Transverse colon (tissue), 4 donors: ENCODE data around the gene APOC1. TPM values are rescaled to one million over a fixed set of nuclear protein-coding genes. Genes with fewer than 3 reads are reported as not detected.
A peak's percentile ranks its signal among the peaks of the same experiment; 100 is the strongest.
"Not testable (repeated sequence)": the region's sequence is repeated elsewhere in the genome, so short reads cannot be mapped to it uniquely, and the experiment has no call there.

Source experiments
- DNase-seq: peaks from one replicate; pipeline ENCODE4 v3.0.0-alpha.2; 2019
- H3K27ac ChIP-seq, 4 donors: fragments of 200-600 bp; sonication (generic); 2 replicates each; pipeline ENCODE4 v1.5.1; 2016 to 2018; ENCODE audit warnings: inconsistent platforms in 4 of 4
- H3K27me3 ChIP-seq: fragments of 200-600 bp; sonication (generic); 2 replicates; pipeline ENCODE4 v1.5.1; 2017; ENCODE audit warnings: inconsistent platforms
- H3K36me3 ChIP-seq, 4 donors: fragments of 200-600 bp; sonication (generic); 2 replicates each; pipeline ENCODE4 v1.5.1; 2017 to 2019; ENCODE audit warnings: inconsistent platforms in 4 of 4
- H3K4me1 ChIP-seq, 4 donors: fragments of 200-600 bp; sonication (generic); 2 replicates each; pipeline ENCODE4 v1.5.1; 2017 to 2020; ENCODE audit warnings: inconsistent platforms in 4 of 4
- H3K4me3 ChIP-seq, 4 donors: fragments of 200-600 bp; sonication (generic); 1 replicate in 1 of 4; 2 replicates in 3 of 4; pipeline versions ENCODE4 v1.5.1 to v1.6.1; 2017 to 2019; ENCODE audit warnings: inconsistent platforms in 4 of 4
- H3K9me3 ChIP-seq, 2 donors: fragments of 200-600 bp; sonication (generic); 2 replicates each; pipeline ENCODE4 v1.5.1; 2017 to 2019; ENCODE audit warnings: inconsistent platforms in 2 of 2
- EP300 ChIP-seq: sonication (generic); formaldehyde crosslinking; IDR thresholded peaks from one replicate; pipeline ENCODE4 v1.6.1; 2017; ENCODE audit warnings: antibody characterized with exemption, low read depth
- POLR2A ChIP-seq: fragments of 450-650 bp; IDR thresholded peaks from one replicate; pipeline ENCODE4 v1.6.1; 2016; ENCODE audit warnings: antibody characterized with exemption, mild to moderate bottlenecking, moderate library complexity
- POLR2AphosphoS5 ChIP-seq, 3 donors: sonication (generic); formaldehyde crosslinking; IDR thresholded peaks; one replicate each; pipeline ENCODE4 v1.6.1; 2016; ENCODE audit warnings: antibody characterized with exemption in 3 of 3
- WGBS, 2 donors: methylation state at CpG; one replicate each; pipeline ENCODE4 v1.1.5; 2018; ENCODE audit warnings: low coverage in 1 of 2; 5-methylcytosine and 5-hydroxymethylcytosine counted together
- in situ Hi-C, 4 donors: fragments of 200-750 bp; cut with MboI; loops; one replicate each; pipeline versions ENCODE4 v1.15.0 to v1.15.1; 2017; ENCODE audit warnings: low sequenced_read_pairs in 3 of 4, low pct_ligation_motif_present in 1 of 4, low pct_unique_long_range_greater_than_20kb in 1 of 4
- intact Hi-C: fragments of 100-400 bp; cut with DNase I; formaldehyde crosslinking; loops from one replicate; pipeline ENCODE4 v1.15.1; 2023; ENCODE audit warnings: low total_unique reads
- total RNA-seq, 4 donors: library from RNA; depleted of rRNA; stranded (reverse); fragments of >200 nt; gene quantifications; one replicate each; pipeline ENCODE4 v1.1.0, GENCODE V29; 2016
- TF ChIP-seq, protein P1 (sequence below), 5 experiments: fragments of 200-600 bp in 3 of 5; fragments of 450-650 bp in 2 of 5; sonication (generic) in 3 of 5; IDR thresholded peaks; 1 replicate in 2 of 5; 2 replicates in 3 of 5; pipeline ENCODE4 v1.5.1; 2016 to 2017; ENCODE audit warnings: antibody characterized with exemption in 5 of 5, inconsistent platforms in 3 of 5, mild to moderate bottlenecking in 2 of 5, moderate library complexity in 1 of 5

APOC1 gene
- total RNA-seq, 4 donors from 2014 or later: 10.8 to 48.4 (median 34.8) TPM; not detected in 1

DNA sequence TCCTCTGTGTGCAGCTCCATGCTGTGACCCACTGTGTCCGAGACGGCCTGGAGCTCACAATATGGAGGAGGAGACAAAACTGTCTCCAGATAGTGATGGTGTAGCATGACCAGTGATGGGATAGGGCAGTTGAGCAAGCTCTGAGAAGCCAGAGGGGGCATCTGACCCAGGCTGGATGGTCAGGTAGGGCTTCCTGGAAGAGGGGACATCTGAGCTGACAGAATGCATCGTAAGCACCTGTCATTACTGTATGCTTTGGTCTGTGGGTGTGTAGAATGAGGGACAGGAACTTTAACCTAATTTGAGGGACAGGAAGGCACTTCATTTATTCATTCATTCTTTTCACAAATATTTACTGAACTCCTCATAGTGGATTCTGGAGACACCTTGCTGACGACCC is 29.8 kb upstream of the APOC1 start:
- WGBS, 2 donors: 60 to 80% methylated on average over 1 to 4 of the region's 4 CpGs
- intact Hi-C loops: no loop called here

DNA sequence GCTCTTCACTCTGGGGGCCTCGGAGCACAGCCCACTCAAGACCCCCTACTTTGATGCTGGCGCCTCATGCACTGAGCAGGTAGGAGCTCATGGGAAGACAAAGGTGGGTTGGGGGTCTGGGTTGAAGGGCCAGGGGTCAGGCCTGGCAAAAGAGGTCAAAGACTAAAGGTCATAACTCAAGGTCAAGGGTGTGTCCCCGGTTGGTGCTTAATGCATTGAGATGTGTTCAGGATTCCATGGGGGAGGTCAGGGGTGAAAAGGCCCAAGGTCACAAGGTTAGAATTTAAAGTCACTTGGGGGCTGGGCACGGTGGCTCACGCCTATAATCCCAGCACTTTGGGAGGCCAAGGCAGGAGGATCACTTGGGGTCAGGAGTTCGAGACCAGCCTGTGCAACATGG is 28.3 kb upstream of the APOC1 start:
- no peak overlapping the region for H3K4me3 ChIP-seq
- no peaks in the 10 kb centered on the region for H3K9me3 ChIP-seq
- H3K4me1 ChIP-seq: peaks cover 6 to 9% (median 8%) of the 10 kb centered on the region in 4 donors
- in situ Hi-C loops: no loop called here
- peaks cover 0 to 6% (median 0%) of the 10 kb centered on the region in 4 donors for H3K36me3 ChIP-seq
- H3K27ac ChIP-seq: no peak overlapping the region
- no peaks in the 10 kb centered on the region for H3K27me3 ChIP-seq
- DNase-seq: no peak
- WGBS, 2 donors: 87% methylated on average over 6 of the region's 6 CpGs; no CpG with 5 or more reads in 1 of the 2 donors
- intact Hi-C loops: no loop called here
- TF ChIP-seq POLR2A: no peak
- no peak for TF ChIP-seq POLR2AphosphoS5 (IDR thresholded peaks at IDR 0.05)
- TF ChIP-seq, protein P1, sequence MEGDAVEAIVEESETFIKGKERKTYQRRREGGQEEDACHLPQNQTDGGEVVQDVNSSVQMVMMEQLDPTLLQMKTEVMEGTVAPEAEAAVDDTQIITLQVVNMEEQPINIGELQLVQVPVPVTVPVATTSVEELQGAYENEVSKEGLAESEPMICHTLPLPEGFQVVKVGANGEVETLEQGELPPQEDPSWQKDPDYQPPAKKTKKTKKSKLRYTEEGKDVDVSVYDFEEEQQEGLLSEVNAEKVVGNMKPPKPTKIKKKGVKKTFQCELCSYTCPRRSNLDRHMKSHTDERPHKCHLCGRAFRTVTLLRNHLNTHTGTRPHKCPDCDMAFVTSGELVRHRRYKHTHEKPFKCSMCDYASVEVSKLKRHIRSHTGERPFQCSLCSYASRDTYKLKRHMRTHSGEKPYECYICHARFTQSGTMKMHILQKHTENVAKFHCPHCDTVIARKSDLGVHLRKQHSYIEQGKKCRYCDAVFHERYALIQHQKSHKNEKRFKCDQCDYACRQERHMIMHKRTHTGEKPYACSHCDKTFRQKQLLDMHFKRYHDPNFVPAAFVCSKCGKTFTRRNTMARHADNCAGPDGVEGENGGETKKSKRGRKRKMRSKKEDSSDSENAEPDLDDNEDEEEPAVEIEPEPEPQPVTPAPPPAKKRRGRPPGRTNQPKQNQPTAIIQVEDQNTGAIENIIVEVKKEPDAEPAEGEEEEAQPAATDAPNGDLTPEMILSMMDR (IDR thresholded peaks at IDR 0.05): no peak

More for the DNA sequence above, 29.8 kb upstream of the APOC1 start:
- Histone ChIP-seq H3K4me3 (no peak overlapping the region), H3K9me3 (no peaks in the 10 kb centered on the region), H3K36me3 (peaks cover 0 to 6% (median 0%) of the 10 kb centered on the region in 4 donors), H3K4me1 (peaks cover under 1 to 3% (median 1%) of the 10 kb centered on the region in 4 donors), H3K27me3 (no peaks in the 10 kb centered on the region), H3K27ac (no peak overlapping the region)
- TF ChIP-seq POLR2A: no peak
- TF ChIP-seq EP300: no peak
- TF ChIP-seq POLR2AphosphoS5 (IDR thresholded peaks at IDR 0.05): no peak
- TF ChIP-seq, protein P1 (IDR thresholded peaks at IDR 0.05): no peak
- in situ Hi-C loops: no loop called here
- no peak for DNase-seq

DNA sequence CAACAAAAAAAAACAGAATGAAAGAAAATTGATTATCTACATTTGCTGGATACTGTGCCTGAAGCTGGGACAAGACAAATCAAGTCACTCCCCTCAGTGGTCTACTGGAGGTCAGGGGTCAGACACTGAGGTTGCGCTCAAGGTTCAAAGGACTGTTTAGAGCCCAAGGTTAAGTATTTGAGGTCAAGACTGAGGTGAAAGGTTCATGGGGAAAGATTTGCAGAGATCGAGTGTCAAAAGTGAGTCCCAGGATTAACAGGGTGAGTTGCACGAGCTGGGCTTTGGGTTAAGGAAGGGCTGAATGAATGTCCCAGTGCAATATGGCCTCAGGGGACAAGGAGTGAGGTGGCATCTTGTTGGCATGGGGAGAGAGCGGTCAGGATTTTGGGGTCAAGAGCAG is 26.8 kb upstream of the APOC1 start:
- Histone ChIP-seq H3K4me3 (no peak overlapping the region), H3K27ac (no peak overlapping the region), H3K27me3 (no peaks in the 10 kb centered on the region), H3K9me3 (no peaks in the 10 kb centered on the region), H3K36me3 (peaks cover 0 to 6% (median 0%) of the 10 kb centered on the region in 4 donors), H3K4me1 (peaks cover 16 to 20% (median 18%) of the 10 kb centered on the region in 4 donors)
- TF ChIP-seq EP300 (no peak), POLR2AphosphoS5 (IDR thresholded peaks at IDR 0.05) (no peak), POLR2A (no peak)
- TF ChIP-seq, protein P1 (IDR thresholded peaks at IDR 0.05): no peak
- in situ Hi-C loops (no loop called here), intact Hi-C loops (no loop called here)
- WGBS, 2 donors: 87 to 100% methylated on average over 2 to 4 of the region's 4 CpGs
- no peak for DNase-seq

DNA sequence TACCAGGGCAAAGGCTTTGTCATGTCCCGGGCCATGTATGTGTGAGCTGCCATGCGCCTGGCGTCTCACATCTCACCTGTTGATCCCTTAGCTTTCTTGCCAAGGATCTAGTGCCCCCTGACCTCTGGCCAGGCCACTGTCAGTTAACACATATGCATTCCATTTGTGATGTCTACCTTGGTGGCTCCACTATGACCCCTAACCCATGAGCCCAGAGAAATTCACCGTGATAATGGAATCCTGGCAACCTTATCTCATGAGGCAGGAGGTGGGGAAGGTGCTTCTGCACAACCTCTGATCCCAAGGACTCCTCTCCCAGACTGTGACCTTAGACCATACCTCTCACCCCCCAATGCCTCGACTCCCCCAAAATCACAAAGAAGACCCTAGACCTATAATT is 26.1 kb upstream of the APOC1 start:
- H3K27ac ChIP-seq, intact Hi-C loops, H3K36me3 ChIP-seq, in situ Hi-C loops, H3K27me3 ChIP-seq, H3K4me3 ChIP-seq, H3K9me3 ChIP-seq, DNase-seq: not testable (repeated sequence)
- WGBS, 2 donors: 88% methylated on average over 4 of the region's 5 CpGs; no CpG with 5 or more reads in 1 of the 2 donors
- H3K4me1 ChIP-seq: peaks cover 16 to 21% (median 19%) of the 10 kb centered on the region in 4 donors

DNA sequence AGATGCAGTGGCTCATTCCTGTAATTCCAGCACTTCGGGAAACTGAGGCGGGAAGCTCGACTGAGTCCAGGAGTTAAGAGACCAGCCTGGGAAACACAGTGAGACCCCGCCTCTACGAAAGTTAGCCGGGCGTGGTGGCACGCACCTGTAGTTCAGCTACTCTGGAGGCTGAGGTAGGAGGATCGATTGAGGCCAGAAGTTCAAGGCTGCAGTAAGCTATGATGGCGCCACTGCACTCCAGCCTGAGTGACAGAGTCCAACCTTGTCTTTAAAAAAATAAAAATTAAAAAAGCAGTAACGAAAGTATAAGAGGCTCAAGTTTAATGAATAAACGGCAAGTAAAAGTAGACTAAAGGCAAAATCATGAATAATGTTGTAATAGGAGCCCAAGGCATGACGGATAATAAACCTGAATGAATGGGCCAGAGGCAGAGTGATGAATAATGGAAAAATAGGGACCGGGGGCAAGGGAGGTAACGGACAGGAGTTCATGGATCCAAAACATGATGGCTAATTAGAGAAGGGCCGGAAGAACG is 24.5 kb upstream of the APOC1 start:
- no peaks in the 10 kb centered on the region for H3K9me3 ChIP-seq
- DNase-seq: no peak
- no peaks in the 10 kb centered on the region for H3K27me3 ChIP-seq
- H3K4me3 ChIP-seq: peak overlapping the region in 3 of 4 donors; percentile 39 to 68 (median 47)
- TF ChIP-seq, protein P1 (IDR thresholded peaks at IDR 0.05): no peak
- TF ChIP-seq EP300 (no peak), POLR2AphosphoS5 (IDR thresholded peaks at IDR 0.05) (no peak), POLR2A (no peak)
- H3K27ac ChIP-seq: peak overlapping the region; percentile 90 to 92 (median 91)
- H3K36me3 ChIP-seq: peaks cover 0 to 8% (median 3%) of the 10 kb centered on the region in 4 donors
- in situ Hi-C loops (no loop called here), intact Hi-C loops (no loop called here)
- WGBS, 2 donors: 22 to 50% methylated on average over 9 to 17 of the region's 17 CpGs
- H3K4me1 ChIP-seq: peaks cover 16 to 21% (median 19%) of the 10 kb centered on the region in 4 donors
